ENCODE results near the gene FBXW11.

FBXW11 gene

GRCh38 chr5:171840711-171841522 lies 165.5 kb downstream of the FBXW11 start:
- DNase-seq (ENCODE audit: low spot score) = no peak

GRCh38 chr5:171840066-171840465 lies 166.4 kb downstream of the FBXW11 start:
- DNase-seq (ENCODE audit: low spot score) = no peak

GRCh38 chr5:171839112-171839511 lies 167.3 kb downstream of the FBXW11 start:
- no peak for DNase-seq (ENCODE audit: low spot score)

- no peak for DNase-seq (ENCODE audit: low spot score)
Measured at GRCh38 chr5:171838066-171838465, 168.4 kb downstream of the FBXW11 start.

GRCh38 chr5:171837522-171837921 lies 168.9 kb downstream of the FBXW11 start:
- DNase-seq (ENCODE audit: low spot score) = no peak

GRCh38 chr5:171835066-171835465 lies 171.4 kb downstream of the FBXW11 start:
- DNase-seq (ENCODE audit: low spot score) = no peak

GRCh38 chr5:171834461-171834860 lies 172.0 kb downstream of the FBXW11 start:
- DNase-seq (ENCODE audit: low spot score) = no peak

- DNase-seq (ENCODE audit: low spot score) = no peak
Measured at GRCh38 chr5:171832775-171833174, 173.7 kb downstream of the FBXW11 start.

- DNase-seq (ENCODE audit: low spot score) = no peak
Measured at GRCh38 chr5:171830686-171831085, 175.8 kb downstream of the FBXW11 start.

GRCh38 chr5:171827162-171827561 lies 179.3 kb downstream of the FBXW11 start:
- no peak for DNase-seq (ENCODE audit: low spot score)

GRCh38 chr5:171826132-171826531 lies 180.3 kb downstream of the FBXW11 start:
- DNase-seq (ENCODE audit: low spot score) = no peak

- DNase-seq (ENCODE audit: low spot score) = no peak
Measured at GRCh38 chr5:171825051-171825450, 181.4 kb downstream of the FBXW11 start.

GRCh38 chr5:171823269-171823668 lies 183.2 kb downstream of the FBXW11 start:
- DNase-seq (ENCODE audit: low spot score) = no peak

GRCh38 chr5:171821286-171821685 lies 185.2 kb downstream of the FBXW11 start:
- no peak for DNase-seq (ENCODE audit: low spot score)

GRCh38 chr5:171820561-171820960 lies 185.9 kb downstream of the FBXW11 start:
- no peak for DNase-seq (ENCODE audit: low spot score)

GRCh38 chr5:171816666-171817065 lies 189.8 kb downstream of the FBXW11 start:
- no peak for DNase-seq (ENCODE audit: low spot score)

- DNase-seq (ENCODE audit: low spot score) = no peak
Measured at GRCh38 chr5:171813813-171814490, 192.5 kb downstream of the FBXW11 start.

GRCh38 chr5:171813270-171813669 lies 193.2 kb downstream of the FBXW11 start:
- no peak for DNase-seq (ENCODE audit: low spot score)
